Measurements from ENCODE around the gene ZNF3. TPM values are rescaled to one million over a fixed set of nuclear protein-coding genes. Genes with fewer than 3 reads are reported as not detected.

ZNF3 gene
- total and polyA plus RNA-seq, 9 of the 15 experiments (the other 6 are each of a cell fraction or from before 2014, with no cell fraction given), result 30.0 to 64.9 (median 51.5) TPM

GRCh38 chr7:100119970-100120732, 38.6 kb upstream of the ZNF3 start (continued):
- TF ChIP-seq ZNF133 (CRISPR knock-in tag; IDR thresholded peaks at IDR 0.05), result no peak
- TF ChIP-seq ZNF316 (IDR thresholded peaks at IDR 0.05), result no peak
- TF ChIP-seq PHB (CRISPR knock-in tag; IDR thresholded peaks at IDR 0.05), result peak; percentile 11; the same call in 1 of the 2 replicates
- no peak for TF ChIP-seq PURB (CRISPR knock-in tag; IDR thresholded peaks at IDR 0.05; ENCODE audit: low read depth)
- TF ChIP-seq BMI1 (IDR thresholded peaks at IDR 0.05; ENCODE audit: low read length), result no peak
- TF ChIP-seq, protein P1, sequence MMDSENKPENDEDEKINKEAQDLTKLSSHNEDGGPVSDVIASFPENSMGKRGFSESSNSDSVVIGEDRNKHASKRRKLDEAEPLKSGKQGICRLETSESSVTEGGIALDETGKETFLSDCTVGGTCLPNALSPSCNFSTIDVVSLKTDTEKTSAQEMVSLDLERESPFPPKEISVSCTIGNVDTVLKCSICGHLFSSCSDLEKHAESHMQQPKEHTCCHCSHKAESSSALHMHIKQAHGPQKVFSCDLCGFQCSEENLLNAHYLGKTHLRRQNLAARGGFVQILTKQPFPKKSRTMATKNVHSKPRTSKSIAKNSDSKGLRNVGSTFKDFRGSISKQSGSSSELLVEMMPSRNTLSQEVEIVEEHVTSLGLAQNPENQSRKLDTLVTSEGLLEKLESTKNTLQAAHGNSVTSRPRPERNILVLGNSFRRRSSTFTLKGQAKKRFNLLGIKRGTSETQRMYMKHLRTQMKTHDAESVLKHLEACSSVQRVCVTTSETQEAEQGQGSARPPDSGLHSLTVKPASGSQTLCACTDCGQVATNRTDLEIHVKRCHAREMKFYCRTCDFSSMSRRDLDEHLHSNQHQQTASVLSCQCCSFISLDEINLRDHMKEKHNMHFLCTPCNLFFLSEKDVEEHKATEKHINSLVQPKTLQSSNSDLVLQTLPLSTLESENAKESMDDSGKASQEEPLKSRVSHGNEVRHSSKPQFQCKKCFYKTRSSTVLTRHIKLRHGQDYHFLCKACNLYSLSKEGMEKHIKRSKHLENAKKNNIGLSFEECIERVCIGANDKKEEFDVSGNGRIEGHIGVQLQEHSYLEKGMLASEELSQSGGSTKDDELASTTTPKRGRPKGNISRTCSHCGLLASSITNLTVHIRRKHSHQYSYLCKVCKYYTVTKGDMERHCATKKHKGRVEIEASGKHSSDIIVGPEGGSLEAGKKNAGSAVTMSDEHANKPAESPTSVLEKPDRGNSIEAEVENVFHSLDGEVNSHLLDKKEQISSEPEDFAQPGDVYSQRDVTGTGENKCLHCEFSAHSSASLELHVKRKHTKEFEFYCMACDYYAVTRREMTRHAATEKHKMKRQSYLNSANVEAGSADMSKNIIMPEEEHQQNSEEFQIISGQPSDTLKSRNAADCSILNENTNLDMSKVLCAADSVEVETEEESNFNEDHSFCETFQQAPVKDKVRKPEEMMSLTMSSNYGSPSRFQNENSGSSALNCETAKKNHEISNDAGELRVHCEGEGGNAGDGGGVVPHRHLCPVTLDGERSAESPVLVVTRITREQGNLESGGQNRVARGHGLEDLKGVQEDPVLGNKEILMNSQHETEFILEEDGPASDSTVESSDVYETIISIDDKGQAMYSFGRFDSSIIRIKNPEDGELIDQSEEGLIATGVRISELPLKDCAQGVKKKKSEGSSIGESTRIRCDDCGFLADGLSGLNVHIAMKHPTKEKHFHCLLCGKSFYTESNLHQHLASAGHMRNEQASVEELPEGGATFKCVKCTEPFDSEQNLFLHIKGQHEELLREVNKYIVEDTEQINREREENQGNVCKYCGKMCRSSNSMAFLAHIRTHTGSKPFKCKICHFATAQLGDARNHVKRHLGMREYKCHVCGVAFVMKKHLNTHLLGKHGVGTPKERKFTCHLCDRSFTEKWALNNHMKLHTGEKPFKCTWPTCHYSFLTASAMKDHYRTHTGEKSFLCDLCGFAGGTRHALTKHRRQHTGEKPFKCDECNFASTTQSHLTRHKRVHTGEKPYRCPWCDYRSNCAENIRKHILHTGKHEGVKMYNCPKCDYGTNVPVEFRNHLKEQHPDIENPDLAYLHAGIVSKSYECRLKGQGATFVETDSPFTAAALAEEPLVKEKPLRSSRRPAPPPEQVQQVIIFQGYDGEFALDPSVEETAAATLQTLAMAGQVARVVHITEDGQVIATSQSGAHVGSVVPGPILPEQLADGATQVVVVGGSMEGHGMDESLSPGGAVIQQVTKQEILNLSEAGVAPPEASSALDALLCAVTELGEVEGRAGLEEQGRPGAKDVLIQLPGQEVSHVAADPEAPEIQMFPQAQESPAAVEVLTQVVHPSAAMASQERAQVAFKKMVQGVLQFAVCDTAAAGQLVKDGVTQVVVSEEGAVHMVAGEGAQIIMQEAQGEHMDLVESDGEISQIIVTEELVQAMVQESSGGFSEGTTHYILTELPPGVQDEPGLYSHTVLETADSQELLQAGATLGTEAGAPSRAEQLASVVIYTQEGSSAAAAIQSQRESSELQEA (IDR thresholded peaks at IDR 0.05; ENCODE audit: low read depth), result no peak
- 0 out of 2 replicates have a peak, but pooled peaks have one; percentile 2 for TF ChIP-seq TAL1 (IDR thresholded peaks at IDR 0.05)
- TF ChIP-seq ZNF263 (CRISPR knock-in tag; IDR thresholded peaks at IDR 0.05; ENCODE audit: borderline replicate concordance), result no peak
- TF ChIP-seq NCOA4 (IDR thresholded peaks at IDR 0.05; ENCODE audit: partially characterized antibody), result peak; percentile 49
- no peak for TF ChIP-seq ZNF444 (CRISPR knock-in tag; IDR thresholded peaks at IDR 0.05)
- TF ChIP-seq PKNOX1 (IDR thresholded peaks at IDR 0.05), result peak; percentile 79
- TF ChIP-seq ZNF609 (CRISPR knock-in tag; IDR thresholded peaks at IDR 0.05; ENCODE audit: borderline replicate concordance), result no peak
